Measurements from ENCODE around the gene POU3F3.
A peak's percentile ranks its signal among the peaks of the same experiment; 100 is the strongest.

POU3F3 gene

DNA sequence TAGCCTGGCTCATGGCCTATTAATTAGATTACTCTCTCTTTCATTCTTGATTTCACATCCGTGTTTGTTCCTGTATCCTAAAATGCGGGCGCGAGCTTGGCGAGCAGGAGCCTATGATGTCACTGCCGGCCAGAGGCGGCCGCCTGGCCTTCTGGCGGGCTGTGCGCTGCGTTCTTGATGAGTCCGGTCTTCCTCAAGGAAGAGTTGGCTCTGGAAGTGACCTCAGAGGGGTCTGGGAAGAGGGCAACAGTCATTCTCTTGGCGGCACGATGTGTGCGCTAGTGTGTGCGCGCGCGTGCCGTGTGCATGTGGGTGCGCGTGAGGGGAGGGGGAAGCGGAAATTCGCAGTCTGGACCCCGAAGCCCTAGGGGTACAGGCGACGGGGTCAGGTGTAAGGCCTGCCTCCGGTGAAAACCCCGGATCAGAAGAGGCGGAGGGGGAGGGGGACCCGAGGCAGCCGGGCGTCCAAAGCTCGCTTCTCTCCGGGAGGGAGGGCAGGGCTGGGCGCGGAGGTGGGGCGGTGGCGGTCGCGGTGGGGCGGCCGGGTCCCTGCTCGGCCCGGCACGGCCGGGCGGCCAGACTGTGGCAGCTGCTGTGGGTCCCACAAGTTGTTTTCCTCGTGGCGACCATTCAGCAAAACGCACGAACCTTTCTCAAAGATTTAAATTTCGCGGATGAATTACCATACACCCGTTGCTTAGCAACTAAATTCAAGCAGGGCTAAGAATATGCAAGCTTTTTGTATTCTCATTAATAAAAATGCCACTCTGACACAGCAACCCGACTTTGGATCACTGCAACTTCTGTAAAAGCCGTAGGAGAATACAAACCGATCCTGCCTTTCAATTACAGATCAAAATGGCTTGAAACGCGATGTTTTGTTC, 8.4 kb downstream of the POU3F3 start:
- no peak for DNase-seq

DNA sequence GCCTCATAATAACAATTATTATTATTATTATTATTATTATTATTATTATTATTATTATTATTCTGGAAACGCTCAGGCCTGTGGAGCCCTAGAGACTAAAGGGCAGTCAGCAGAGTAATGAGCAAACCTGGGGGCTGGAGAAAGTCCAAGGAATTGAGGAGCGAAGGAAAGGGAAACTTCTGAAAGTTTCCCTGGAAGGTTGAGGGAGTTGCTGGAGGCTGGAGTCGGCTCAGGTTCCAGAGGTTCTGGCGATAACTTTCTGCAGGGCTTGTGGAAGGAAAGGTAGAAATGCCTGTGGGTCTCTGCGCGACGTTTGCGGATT, 9.2 kb downstream of the POU3F3 start:
- DNase-seq: no peak

DNA sequence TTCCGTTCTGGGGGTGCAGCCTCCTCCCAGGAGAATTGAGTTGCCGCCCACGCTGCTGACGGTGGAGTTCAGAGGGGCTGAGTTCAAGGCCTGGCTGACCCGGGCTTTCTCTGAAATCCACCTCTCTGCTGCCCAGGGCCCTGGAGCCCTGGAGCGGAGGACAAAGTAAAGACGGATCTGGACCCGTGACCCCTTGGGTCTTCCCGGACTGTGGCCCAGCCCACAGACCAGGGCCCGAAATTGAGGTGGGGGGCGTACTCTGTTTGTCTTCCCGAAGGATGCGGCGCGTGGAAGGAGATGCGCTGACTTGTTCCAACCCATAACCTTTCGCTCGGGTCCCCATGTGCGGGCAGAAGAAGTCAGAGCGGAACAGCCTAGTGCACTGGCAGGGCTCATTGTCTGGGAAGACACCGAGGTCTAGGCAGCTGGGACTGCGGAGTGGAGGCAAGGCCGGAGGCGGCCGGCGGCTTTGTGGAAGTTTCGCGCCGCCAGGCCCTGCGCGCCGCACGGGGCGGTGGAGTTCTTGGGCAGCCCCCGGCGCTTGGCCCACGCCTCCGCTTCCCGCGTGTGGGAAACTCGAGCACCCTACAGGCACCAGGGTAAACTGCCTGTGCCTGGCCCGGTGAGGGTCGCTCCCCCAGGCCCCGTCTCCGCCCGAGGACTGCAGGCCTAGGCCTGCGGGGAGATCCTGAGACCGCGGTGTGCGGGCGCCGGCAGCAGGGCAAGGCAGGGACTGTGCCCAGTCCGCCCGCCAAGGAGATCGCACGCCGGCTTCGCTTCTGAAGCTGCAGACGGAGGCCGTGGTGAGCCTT, 9.8 kb downstream of the POU3F3 start:
- no peak for DNase-seq

DNA sequence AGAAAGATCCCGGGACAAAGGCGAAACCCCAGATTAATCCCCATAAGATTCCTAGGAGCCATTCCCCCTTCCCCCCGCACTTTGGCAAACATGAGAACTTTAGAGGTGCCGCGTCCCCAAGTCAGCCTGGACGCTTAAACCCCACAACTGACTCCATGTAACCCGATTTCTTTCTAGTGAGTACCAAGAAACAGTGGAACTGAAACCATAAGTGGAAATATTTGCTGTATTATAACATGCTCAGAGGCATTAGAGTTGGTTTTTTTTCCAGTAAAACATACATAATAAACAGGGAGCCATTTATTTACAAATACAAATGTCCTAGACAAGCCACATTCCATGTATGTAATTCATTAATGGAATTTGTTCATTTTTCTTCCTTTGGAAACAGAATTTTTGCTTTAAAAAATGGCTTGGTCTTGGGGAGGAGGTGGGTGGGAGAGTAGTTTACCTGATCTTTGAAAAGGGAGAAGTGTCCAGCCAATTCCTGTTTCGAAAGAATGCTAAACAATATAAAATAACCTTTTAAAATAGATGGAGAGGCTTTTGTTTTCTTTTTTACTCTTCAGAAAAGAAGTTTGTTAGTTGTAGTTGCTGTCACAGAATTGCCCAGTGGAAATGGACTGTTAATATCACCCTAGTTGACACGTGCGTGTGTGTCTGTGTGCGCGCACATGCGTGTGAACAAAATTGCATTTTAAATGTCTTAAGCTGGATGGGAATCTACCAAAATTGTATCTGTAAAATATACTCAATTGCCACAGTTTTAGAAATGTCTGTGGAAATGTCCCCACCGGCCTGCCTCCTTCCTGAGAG, 10.6 kb downstream of the POU3F3 start:
- no peak for DNase-seq

DNA sequence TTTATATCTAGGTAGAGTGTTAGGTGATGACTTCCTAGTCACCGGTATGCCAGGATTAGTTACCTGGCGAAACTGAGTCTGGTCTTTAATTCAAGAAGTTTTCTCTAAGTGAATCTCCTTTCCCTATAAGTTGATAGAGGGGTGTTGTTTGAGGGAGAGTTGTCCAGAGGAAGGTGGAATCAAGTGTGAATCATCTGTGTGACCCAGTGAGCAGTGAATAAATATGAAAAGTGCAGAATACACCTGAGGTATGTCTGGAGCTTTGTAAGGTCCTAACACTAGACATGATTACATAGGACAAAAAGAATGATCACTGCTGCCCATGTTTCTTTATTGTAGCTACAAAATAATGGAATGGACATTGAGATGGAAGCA, 11.2 kb downstream of the POU3F3 start:
- DNase-seq: no peak

DNA sequence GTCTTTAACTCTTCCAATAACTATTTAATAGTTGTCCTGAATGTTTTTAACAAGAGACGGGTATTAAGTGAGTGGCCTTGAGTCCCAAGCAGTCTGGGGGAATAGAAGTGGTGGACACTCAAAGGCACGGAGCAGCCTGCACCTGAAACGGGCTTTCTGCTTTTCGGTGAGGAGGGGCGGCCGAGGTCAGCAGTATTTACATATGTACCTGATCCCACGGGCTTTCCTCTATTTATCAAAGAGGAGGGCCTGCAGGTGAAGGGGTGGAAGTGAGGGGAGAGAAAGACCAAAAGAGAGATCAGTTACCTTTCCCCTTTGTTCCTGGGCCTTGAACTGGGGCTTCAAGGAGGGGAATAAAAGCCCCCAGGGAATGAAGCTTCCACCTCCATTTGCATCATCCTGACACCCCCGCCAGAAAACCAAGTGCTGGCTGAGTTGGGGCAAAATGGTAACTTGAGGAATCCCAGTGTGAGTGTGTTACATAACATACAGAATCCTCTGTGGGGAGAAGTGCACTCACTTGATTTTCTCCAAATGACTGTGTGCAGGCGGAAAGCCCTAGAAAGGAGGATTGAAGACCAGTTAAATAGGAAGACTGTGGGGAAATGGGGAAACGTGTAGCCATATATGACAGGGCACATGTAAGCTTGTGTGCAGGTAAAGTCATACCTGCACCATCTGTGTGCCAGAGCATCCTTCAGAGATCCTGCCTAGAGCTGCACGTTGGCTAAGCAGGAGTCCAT, 12.4 kb downstream of the POU3F3 start:
- DNase-seq: no peak

DNA sequence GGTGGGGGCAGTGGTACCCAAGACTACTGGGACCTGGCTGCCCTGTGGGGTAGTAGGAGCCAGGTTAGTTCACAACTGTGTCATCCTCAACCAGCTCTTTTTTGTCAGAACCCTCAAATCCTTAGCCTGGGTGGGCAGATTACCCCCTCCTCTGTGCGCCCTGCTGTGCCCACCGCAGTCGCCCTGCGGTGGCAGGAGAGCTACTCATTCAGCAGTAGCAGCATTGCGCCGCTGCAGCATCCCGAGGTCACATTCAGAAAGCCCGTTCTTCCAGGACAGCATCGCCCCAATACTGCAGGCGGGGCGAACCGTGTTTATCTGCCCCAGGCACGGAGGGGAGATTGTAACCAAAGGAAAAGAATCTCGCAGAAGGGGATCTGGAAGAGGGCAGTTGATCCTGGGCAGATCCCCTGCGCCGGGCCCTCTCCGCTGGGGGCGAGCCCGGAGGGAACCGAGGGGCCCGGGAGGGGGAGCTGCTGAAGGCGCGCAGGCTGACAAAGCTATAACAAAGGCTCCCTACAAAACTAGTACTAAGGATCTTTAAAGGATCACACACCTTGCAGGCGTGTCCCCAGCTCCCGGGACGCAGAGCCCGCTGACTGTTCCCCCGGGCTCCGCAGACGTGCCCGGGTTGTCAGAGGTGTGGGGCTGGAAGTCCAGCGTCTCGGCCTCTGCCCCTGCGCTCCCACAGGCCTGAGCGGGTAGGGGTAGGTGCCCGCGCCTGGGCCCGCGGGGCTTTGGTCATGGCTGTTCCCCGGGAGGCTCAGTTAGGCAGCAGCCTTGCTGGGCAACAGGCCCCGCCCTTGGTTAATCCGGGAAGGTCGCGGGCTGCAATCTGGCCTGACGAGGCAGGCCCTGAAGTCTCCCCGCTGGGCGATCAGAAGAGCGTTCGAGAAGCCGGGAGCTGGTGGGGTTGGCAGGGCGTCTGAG, 13.2 kb downstream of the POU3F3 start:
- no peak for DNase-seq

DNA sequence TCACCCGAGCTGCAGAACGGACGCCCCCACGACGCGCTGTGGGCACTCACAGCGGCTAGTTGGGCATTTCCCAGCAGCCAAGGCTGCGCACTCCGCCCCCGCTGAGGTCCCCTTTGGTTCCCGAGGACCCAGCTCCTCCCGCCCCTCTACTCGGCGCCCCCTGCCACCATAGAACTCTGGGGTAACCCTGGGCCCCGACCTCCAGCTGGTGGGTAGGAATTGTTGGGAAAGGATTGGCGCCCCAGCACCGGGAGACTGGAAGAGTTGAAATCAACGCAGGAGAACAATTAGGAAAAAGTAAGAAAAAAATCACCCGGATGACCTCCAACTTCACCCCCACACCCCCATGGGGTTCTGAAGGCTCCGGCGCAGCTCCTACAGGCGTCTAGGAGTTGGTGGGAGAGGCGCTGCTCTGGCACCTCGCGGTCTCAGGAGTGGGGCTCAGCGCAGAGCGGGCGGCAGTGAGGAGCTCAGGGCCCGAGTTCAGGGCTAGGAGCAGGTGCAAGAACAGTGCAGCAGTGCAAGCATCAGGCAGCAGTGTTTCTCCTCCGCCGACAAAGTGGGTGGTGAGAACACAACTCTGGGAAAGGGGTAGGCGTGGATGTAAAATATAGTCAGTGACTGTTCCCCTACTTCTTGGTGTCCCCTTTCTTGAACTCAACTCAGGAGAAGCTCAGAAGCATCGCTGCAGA, 14.0 kb downstream of the POU3F3 start:
- no peak for DNase-seq

DNA sequence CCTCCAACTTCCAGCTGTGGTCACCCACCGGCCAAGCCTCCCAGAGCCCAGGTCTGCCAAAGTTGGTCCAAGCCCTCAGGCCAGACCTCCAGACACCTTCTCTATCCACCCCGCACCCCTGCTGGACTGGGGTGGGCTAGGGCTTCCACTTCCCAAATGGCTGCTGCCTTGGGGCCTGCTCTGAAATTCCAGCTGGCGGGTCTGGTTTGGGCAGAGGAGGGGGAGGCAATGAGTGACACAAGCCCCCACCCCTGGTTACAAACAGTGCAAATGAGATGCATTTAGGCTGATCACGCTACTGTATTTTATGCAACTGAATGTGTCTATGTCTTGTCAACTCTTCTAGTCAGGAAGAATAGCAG, 14.6 kb downstream of the POU3F3 start:
- DNase-seq: no peak

DNA sequence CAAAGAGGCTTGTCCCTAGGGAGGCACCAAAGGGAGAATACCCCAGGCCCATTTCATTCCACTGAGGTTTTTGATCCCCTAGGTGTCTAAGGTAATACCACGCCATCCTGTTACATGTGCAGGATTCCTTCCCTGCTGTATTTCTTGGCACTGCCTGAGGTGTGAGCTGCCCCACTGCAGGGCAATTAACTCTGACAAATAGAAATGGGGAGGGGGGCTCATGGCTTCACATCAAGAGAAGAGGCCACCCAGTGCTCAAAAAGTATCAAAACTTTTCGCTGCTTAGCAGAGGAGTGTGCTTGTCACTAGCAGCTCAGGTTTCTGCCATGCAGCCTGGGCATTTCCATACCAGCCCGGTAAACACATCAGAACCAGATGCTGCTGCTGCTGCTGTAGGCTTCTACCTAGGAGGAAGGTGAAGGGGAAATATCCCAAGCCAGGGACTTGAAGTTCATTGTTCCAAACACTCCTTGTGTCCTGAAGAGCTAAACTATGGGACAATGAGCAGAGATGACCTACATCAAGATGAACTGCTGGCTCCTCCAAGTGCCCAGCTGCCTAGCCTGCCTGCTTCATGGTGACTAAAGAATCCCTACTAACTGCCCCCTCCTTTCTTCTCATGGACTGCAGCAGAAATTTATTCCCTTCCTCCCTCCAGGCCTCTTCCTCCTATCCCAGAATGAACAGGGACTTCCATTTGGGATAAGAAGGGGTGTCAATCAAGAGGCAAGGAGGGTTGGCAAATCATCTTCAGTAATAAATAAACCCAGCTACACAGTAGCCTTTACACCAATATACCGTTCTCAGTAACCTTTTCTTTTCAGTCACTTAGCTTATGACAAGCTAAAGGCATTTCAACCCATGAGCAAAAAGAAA, 16.4 kb downstream of the POU3F3 start:
- DNase-seq: no peak

DNA sequence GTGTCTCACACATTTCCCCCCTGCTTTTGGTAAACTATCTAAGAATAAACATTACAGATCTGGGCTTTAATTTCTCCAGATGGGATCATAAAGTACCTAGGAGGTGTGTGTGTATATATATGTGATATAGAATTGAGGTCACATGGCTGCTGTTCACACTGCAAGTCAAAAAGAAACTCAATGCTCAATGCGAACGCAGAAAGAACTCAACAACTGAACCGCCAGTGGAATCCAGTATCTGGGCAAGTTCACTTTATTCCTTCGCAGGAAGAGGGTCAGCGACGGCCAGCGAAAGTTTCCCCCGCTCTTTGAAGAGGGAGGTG, 17.7 kb downstream of the POU3F3 start:
- no peak for DNase-seq

DNA sequence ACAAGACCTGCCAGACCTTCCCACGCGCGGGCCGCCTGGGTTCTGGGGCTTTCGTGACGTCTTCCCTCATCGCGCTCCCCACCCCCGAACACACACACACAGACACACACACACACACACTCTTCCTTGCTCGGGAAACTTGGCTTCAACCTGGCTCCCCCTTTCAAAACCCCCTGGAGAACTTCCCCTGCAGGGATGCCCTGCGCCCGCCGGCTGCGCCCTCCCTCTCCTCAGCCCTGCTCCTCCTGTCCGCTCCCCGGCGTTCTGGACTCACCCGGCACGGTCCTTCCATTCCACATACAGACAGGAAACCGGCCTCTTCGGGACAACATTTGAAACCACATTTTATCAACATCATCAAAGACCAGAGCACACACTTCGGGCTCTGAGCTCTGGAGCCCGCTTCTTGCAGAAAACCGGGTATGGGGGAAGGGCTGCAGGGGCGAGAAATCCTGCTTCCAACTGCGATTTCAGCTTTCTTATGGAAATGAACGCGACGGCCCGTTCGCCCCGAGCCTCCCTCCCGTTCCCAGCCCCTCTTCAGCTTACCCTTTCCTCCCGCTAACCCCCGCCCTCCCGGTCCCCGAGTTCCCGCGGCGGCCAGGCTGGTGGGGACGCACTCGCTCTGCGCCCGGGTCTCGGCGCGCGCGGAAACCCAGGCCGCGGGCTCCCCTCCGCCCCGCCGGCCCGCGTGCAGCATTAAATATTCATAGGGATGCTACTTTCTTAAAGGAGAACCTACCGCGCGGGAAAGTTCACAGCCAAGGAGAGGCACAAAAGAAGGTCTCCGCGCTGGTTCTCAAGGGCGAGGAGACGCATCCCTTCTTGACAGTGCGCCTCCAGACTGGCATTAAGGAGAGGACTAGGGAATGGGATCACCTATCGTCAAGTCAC, 18.3 kb downstream of the POU3F3 start:
- no peak for DNase-seq

DNA sequence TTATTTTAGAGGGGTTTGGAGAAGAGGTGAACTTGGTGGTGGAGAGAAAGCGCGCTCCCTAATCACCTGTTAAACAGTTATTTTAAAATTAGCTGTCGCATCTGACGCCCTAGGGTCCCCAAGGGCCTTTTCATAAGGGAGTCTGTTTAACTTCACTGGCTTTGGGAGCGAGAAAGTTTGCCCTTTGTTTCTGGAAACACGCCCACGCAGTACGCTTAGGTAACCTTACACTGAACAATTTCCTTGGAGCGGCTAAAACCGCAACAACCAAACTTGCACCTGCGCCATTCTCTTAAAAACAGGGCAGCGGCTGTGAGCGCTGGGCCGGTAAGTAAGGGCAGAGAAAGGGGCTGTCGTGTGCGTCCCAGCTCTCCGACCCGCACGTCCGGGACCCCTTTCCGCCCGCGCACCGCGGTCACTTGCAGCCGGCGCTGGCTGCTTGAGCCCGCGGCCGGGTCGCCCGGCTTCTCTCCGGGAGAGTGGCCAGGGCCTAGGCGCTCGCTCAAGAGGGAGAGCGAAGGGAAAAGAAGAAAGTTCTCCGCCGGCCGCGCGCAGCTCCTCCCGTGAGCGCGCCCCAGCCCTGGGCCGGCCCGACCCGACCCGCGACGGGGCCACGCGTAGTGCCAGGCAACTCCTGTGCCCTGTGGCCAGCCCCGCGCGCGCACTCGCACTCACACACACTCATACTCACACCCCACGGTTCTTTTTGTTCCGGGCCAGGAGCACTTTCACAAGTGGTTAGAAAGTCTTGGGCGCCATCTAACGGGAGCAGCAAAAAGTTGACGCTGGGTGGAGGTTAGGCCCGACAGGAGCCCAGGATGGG, 19.2 kb downstream of the POU3F3 start:
- peak; percentile 72 for DNase-seq

DNA sequence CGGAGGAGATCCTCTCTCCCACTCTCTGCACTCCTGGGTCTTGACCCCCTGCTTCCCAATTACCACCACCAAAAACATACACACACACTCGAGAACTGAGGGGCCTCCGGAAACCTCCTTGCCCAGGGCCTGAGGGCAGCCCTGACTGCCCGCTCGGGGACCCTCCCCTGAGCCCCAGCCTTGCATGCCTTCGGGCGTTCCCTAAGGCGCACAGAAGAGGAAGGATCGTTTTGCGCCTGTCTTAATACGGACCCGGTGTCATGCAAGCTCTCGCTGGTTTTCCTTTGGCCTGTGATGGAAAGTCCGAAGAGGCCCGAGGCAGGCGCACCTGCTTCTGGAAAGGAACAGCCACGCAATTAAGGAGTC, 19.8 kb downstream of the POU3F3 start:
- no peak for DNase-seq

DNA sequence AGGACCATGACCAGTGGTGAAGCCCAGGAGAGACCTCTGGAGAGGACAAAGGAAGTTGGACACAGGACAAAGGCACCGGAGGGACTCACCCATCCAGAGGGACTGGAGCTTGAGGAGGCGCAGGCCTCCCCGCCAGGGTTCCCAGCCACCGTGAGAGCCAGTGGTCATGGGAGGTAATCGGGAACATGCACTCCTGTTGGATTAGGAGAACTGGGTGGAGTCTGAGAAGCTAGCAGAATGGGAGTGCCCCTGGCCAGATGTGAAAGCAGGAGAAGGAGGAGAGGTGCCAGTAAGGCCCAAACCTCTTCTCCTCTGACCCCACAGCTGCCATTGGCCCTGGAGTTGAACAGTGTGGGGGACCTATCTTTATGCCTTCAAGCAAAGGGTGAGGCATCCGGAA, 20.3 kb downstream of the POU3F3 start:
- no peak for DNase-seq

DNA sequence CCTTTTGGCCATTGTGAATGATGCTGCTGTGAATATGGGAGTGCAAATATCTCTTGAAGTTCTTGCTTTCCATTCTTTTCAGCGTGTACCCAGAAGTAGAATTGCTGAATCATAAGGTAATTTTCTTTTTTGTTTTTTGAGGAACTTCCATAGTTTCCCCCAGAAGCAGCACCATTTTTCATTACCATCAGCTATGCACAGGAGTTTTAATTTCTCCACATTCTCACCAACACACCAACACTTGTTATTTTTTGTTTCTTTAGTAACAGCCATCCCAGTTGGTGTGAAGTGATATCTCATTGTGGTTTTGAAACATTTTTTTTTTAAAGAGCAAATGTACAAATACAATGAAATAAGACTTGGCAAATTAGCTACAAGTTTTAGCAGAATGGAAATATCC, 21.3 kb downstream of the POU3F3 start:
- no peak for DNase-seq

DNA sequence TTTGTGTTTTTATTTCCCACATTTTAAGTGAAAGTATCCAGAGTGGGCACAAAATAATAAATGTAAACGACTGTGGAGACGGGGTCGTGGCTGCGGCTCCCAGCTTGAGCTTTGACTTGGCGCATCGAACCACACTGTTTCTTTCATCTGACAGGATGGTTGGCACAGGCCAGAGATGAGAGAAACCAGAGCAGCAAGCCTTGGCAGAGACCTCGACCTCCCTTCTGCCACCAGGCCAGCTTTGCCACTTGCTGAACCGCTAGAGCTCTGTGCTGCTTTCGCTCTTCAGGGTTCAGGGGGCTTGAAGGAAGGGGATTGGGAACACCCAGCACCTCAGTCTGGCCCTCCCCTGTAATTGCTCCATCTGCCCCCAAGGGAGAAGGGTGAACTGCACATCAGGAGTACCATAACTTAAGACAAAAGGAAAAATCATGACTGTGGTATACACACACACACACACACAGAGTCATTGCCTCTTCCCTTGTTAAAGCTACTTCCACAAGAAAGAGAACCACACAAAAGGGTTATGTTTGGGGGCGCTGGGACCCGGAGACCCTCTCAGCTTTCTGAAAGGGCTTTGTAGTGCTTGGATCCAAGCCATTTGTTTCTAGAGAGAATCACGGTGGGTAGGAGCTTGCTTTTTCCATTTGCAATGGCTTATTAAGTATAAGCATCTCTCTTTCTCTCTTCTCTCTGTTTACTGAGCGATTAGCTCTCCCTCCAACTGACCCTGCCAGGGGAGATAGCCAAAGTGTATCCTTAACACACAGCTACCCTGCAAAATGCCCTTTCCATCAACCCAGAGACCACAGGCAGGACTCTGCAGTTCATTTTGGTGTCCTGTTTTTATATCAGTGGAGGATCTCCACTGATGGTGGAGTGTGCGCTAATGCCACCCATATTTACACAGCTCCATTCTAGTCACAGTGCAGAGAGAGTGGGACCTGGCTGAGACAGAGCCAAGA, 23.0 kb downstream of the POU3F3 start:
- DNase-seq: no peak

All from hematopoietic multipotent progenitor cell treated with erythropoietin and hydrocortisone succinate and interleukin-3 and kit ligand, for 8 days (in vitro differentiated cells).